ENCODE data around the gene C1orf35. TPM values are rescaled to one million over a fixed set of nuclear protein-coding genes. Genes with fewer than 3 reads are reported as not detected.

C1orf35 gene
- total and polyA plus RNA-seq, 2 of the 8 experiments (the other 6 are each of a cell fraction or from before 2014, with no cell fraction given): 18.6 to 19.9 TPM

- Histone ChIP-seq H2AK5ac (ENCODE audit: low read depth, low read length) (no peak overlapping the region; the same call in 1 of the 2 replicates), H3K4me2 (ENCODE audit: insufficient read depth in 1 of 2, low read depth in 2 of 2, low read length in 2 of 2) (peak overlapping the region; percentile 65 to 94), H2BK5ac (ENCODE audit: low read depth, low read length) (no peak overlapping the region), H4K20me1 (replicated peaks in 1 of 2; ENCODE audit: control insufficient read depth in 1 of 2, insufficient read depth in 2 of 2, low read length in 2 of 2) (no peaks in the 10 kb centered on the region), H3K14ac (ENCODE audit: insufficient read length) (no peak overlapping the region), H4K91ac (replicated peaks; ENCODE audit: insufficient read length, low read length) (no peak overlapping the region), H3K23me2 (ENCODE audit: low read depth, low read length) (peaks cover 2% of the 10 kb centered on the region; the same call in 1 of the 2 replicates), H4K5ac (ENCODE audit: insufficient read length, low read depth, low read length) (peak overlapping the region; percentile 61), H2BK20ac (ENCODE audit: low read length) (no peak overlapping the region), H4K8ac (ENCODE audit: extremely low read depth, insufficient read depth, low read length) (no peak overlapping the region), H3K36me3 (ENCODE audit: control insufficient read depth in 2 of 4, insufficient read depth in 4 of 4, low read length in 3 of 4) (no peaks in the 10 kb centered on the region), H3K9ac (replicated peaks in 1 of 4; ENCODE audit: extremely low read depth in 1 of 4, low read depth in 3 of 4, low read length in 3 of 4) (no peak overlapping the region; a peak in 1 of 7 replicates), H2BK12ac (ENCODE audit: low read depth, low read length) (no peak overlapping the region), H3K9me3 (ENCODE audit: insufficient read depth in 2 of 2, low read depth in 1 of 2, low read length in 1 of 2) (no peaks in the 10 kb centered on the region), H3K79me1 (ENCODE audit: low read depth, low read length) (no peaks in the 10 kb centered on the region), H3K23ac (ENCODE audit: insufficient read length) (no peak overlapping the region), H2AFZ (ENCODE audit: low read length) (peak overlapping the region; percentile 66; the same call in 1 of the 2 replicates), H3K56ac (replicated peaks; ENCODE audit: insufficient read length, low read depth, low read length) (no peak overlapping the region), H3K4me1 (replicated peaks in 1 of 4; ENCODE audit: control insufficient read depth in 3 of 4, insufficient read depth in 4 of 4, low read length in 3 of 4) (peaks cover 0 to 7% (median 2%) of the 10 kb centered on the region in 4 experiments; a peak in 3 of 7 replicates), H3K18ac (ENCODE audit: extremely low read depth, low read length) (peak overlapping the region; percentile 87), H2BK120ac (replicated peaks; ENCODE audit: low read depth, low read length) (no peak overlapping the region), H3K27ac (ENCODE audit: low read depth, low read length) (no peak overlapping the region; the same call in 1 of the 2 replicates), H3K27me3 (replicated peaks in 1 of 4; ENCODE audit: control insufficient read depth in 3 of 4, extremely low read depth in 1 of 4, insufficient read depth in 3 of 4, low read length in 3 of 4) (peaks cover 21 to 83% (median 71%) of the 10 kb centered on the region in 4 experiments), H2BK15ac (ENCODE audit: low read length) (no peak overlapping the region), H3K4me3 (ENCODE audit: extremely low read depth in 1 of 4, insufficient read depth in 2 of 4, low read depth in 3 of 4, low read length in 4 of 4) (peak overlapping the region; percentile 50 to 75 (median 69)), H3K79me2 (ENCODE audit: control insufficient read depth in 1 of 2, insufficient read depth in 2 of 2, low read length in 2 of 2) (no peaks in the 10 kb centered on the region), H3K4ac (replicated peaks; ENCODE audit: insufficient read length, low read depth, low read length) (no peak overlapping the region)
- DNase-seq (ENCODE audit: low read depth in 1 of 2, low spot score in 2 of 2) (peak in 1 of 2 experiments; percentile 88), FAIRE-seq (no peak)
- 3% methylated on average over 32 of the region's 34 CpGs; no CpG with 5 or more reads in 1 of the 2 experiments for WGBS, 2 experiments (ENCODE audit: extremely low coverage in 1 of 2, insufficient coverage in 1 of 2, insufficient read length in 1 of 2, insufficient replicate concordance in 2 of 2, low coverage in 1 of 2, low lambda C conversion rate in 2 of 2, missing lambda C conversion rate in 1 of 2)
- ChIA-PET POLR2A (ENCODE audit: partially characterized antibody) (interaction anchor here (1.2 to 2.1 kb wide), 8 partner anchors 13 to 397 kb away, joined by 3 to 5 read pairs (median 4); partner anchors contain the start of gene WNT3A), CTCF (ENCODE audit: partially characterized antibody) (interaction anchor here (0.6 to 14.1 kb wide), 14 partner anchors 13 to 570 kb away, joined by 3 to 197 read pairs (median 3); partner anchors contain the start of gene WNT3A)
- TF ChIP-seq CTBP2 (IDR thresholded peaks at IDR 0.05; ENCODE audit: borderline replicate concordance, insufficient read depth, insufficient read length, low read length) (peak; percentile 53), SUZ12 (IDR thresholded peaks at IDR 0.05; ENCODE audit: low read length) (no peak), EGR1 (IDR thresholded peaks at IDR 0.05; ENCODE audit: borderline replicate concordance, low read depth, low read length) (no peak), ASH2L (IDR thresholded peaks at IDR 0.05; ENCODE audit: low read length) (peak; percentile 86), JUND (IDR thresholded peaks at IDR 0.05; ENCODE audit: low read length) (no peak), TAF7 (optimal IDR thresholded peaks at IDR 0.05; ENCODE audit: borderline replicate concordance, low read depth, low read length) (no peak), SAP30 (IDR thresholded peaks at IDR 0.05; ENCODE audit: insufficient read depth, insufficient replicate concordance, low read length) (no peak), CTCF (IDR thresholded peaks at IDR 0.05; ENCODE audit: control extremely low read depth in 1 of 3, insufficient read depth in 1 of 3, low read depth in 1 of 3, low read length in 3 of 3) (peak in 2 of 3 experiments; percentile 18 to 43; a peak in 1 of 4 replicates)
Observed at GRCh38 chr1:228060458-228061190, 42.5 kb downstream of the C1orf35 start.
